Stimulated activated CD4-positive, alpha-beta T cell treated with anti-CD3 and anti-CD28 coated beads, Interleukin-1b, Interleukin-23, amount 100 ng/mL, for 4 hours (primary cell): ENCODE results near the gene PPA1.
"Not testable (repeated sequence)": the region's sequence is repeated elsewhere in the genome, so short reads cannot be mapped to it uniquely, and the experiment has no call there.

Experiments
- DNase-seq, 2 donors: peaks; one replicate each; pipeline ENCODE4 v3.0.0-alpha.2; 2020; ENCODE audit warnings: low read depth in 2 of 2

The PPA1 gene

GRCh38 chr10:70233109-70233938 lies at the start of gene PPA1:
Gene PPA1 (minus strand): TSS chr10:70233429. CDS start chr10:70233327, 102 bp downstream.
- DNase-seq = peak; percentile 99

DNA sequence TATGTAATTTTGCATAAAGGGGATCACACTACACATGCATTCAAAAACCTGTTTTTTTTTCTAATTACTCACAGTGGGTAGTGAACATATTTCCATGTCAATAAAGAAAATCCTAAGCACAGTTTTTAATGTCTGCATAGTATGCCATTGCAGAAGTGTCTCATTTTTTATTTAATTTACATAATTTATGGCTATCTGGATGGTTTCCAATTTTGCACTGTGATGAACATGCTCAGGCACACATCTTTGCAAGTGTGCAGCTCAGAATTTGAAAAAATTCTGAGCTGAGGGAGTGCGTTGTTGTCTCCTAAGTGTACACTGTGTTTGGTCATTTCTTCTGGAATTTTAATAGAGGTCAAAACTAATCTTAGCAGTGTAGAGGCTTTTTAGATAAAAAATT lies 48.4 kb upstream of the PPA1 start:
- no peak for DNase-seq

DNA sequence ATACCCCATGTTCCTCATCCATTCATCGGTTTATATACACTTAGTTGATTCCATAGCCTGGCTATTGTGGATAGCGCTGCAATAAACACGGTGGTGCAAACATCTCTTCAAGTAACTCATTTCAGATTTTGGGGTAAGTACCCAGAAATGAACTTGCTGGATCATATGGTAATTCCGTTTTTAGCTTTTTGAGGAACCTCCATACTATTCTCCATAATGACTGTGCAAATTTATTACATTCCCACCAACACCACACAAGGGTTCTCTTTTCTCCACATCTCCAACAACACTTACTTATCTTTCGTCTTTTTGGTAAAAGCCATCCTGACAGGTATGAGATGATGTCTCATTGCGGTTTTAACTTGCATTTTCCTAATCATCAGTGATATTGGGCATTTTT lies 46.9 kb upstream of the PPA1 start:
- no peak for DNase-seq

DNA sequence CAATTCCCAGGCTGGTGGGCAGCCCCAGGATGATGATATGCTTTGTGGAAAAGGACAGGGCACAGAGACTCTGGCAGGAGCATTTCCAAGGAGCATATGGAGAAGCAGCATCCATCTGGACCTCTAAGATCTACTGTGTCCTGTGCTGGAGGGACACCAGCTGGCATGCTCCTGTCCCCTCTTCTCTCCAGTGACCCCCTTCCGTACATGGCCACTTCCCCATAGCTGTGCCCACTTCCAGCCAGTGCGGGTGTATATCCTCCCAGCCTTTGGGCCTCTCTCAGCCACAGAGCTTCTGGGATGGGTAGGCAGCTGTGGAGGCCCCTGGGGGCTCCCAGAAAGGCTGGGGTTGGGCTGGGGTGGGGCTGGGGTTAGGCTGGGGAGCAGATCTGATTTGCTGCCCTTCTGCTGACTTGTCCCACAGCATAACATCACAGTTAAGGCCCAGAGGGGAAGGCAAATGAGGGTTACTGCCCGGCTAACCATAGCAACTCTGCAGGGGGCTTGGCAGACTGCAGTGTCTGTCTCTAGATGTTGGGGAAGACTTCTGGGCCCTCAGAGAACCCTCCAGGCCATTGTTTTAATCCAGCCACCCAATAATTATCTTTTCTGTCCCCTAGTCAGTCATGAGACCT lies 44.3 kb upstream of the PPA1 start:
- DNase-seq = no peak

GRCh38 chr10:70274643-70275042 lies 41.4 kb upstream of the PPA1 start:
- no peak for DNase-seq

DNA sequence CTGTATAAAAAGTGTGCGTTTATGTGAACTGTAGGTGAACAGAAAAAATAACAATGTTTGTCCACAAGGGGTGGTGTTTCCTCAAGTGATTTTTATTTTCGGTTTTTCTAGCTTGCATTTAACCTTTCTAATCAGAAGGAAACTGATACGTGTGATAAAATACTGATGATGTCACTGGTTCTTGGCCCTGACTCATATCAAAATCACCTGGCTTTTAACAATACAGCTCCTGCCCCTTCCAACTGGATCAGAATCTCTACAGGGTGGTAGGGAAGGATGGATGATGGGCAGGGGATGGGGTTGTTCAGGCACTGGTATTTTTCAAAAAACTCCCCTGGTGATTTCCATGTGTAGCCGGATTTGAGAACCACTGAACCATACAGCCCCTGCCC lies 39.7 kb upstream of the PPA1 start:
- DNase-seq = no peak

DNA sequence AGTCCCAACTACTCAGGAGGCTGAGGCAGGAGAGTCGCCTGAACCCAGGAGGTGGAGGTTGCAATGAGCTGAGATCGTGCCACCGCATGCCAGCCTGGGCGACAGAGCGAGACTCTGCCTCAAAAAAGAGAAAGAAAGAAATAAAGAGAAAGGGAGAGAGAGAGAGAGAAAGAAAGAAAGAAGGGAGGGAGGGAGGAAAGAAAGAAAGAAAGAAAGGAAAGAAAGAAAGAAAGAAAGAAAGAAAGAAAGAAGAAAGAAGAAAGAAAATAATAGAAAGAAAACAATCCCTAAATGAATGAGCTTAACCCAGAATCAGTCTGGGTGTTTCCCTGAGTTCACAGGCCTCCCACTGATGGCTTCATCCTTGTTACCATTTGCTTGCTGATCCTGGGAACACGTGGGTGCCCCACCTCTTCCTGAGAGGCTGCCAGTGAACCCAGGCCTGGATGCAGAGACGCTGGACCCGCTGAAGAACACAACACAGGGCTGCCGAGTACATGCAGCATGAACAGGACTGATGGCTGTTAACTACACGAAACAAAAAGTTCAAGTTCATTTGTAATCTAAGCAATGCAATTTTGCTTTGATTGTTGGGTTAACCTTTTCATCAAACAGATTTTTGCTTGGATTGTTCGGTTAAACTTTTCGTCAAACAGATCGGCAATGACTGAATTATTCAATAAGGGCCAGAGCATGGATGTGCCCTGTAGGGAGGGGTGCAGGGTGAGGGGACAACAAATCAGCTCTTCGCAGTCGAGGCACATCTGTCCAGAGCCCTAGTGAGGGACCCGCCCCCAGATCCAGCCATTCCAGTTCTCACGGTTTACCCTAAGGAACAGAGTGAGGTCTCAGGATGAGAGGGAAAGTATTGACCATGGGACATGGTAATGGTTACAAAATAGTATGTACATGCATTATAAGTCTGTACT lies 39.0 kb upstream of the PPA1 start:
- DNase-seq = no peak

GRCh38 chr10:70270952-70271351 lies 37.7 kb upstream of the PPA1 start:
- DNase-seq = no peak

DNA sequence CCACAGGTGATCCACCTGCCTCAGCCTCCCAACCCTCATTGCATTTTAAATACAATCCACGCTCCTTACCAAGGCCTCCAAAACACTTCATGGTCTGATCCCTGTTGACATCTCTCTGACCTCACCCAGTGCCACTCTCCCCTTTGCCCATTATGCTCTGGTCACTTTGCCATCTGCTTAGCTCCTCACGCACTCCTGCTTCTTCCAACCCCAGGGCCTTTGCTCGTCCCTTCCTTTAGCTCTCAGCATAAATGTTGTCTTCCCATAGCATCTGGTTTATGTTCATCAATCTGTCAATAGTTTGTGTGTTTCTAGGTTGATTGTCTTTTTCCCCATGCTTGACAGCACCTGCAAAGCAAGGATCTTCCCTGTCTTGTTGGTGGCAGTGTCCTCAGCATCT lies 36.5 kb upstream of the PPA1 start:
- no peak for DNase-seq

GRCh38 chr10:70268376-70268775 lies 35.1 kb upstream of the PPA1 start:
- no peak for DNase-seq

DNA sequence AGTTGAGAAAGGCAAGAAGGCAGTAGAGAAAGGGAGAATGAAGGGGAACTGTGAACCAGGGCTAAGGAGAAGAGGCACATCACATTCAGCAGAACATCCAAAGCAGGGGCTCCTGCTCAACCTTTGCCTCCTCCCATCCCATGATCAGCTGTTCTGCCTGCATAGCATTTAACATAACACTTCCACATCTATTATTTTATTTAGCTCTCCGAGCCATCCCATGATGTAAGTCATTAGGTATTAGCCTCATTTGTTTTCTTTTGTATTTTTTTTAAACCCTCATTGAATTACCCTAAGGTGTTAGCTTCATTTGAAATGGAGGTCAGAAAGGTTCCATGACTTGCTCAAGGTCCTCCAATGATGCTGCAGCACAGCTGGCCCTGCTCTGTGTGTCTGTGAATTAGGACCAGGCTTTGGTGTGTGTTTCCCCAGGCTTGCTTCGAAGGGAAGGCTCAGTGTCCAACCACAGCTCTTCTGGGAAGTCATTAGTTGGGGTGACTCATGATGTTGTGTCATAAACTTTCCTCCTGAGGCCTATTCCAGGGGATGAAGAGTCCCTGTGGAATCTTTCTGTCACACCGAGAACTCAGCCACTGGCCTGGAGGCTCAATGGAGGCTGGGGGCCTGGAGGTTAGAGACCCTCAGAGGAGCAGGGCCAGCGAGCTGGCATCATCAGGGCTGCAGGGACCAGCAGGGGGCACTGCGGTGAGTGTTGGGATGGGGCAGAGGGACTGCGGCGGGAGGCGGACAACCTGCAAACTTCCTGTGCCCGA lies 34.1 kb upstream of the PPA1 start:
- no peak for DNase-seq

GRCh38 chr10:70266701-70267100 lies 33.5 kb upstream of the PPA1 start:
- DNase-seq = no peak

- DNase-seq = no peak
These were observed 32.8 kb upstream of the PPA1 start for GRCh38 chr10:70266056-70266455.

DNA sequence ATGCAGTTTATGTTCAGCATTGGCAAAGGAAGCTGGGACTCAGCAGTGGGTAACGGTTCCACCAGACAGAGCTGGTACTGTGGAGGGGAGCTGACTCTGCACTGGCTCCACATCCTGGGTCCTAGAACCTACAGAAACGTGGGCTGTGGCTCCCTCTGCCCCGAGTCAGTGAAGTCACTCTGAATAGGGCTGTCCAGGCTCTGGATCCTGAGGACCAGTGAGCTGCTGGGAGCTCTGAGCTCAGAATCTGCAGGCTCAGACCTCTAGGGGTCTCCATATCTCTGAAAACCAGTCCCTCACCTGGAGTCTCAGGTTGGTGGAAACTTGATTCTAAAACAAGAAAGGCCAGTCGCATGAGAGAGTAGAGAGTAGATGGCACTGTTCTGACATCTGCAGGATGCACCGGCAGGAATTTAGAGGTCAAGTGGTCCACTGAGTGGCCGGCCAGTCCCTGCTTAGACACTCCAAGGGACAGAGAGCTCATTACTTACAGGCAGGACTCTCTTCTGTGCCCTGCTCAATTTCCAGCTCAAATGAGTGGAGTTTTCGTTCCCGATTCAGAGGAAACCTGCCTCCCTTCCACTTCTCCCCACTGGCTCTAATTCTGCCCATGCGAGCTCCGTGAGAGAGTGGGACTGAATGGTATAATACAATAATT lies 31.9 kb upstream of the PPA1 start:
- DNase-seq = no peak

DNA sequence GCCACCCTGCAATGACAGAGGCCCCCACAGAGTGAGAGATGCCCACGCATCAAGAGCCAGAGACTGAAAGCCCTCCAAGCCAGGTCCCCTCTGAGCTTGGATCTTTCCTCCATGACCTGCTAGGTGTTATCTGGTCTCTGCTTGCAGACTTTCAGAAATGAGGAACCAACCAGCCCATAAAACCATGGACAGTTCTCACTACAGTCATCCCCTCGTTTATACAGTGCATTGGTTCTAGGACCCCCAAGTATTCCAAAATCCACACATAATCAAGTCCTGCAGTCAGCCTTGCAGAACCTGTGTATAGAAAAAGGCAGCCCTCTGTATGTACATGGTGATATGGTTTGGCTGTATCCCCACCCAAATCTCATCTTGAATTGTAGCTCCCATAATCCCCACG lies 27.5 kb upstream of the PPA1 start:
- no peak for DNase-seq

DNA sequence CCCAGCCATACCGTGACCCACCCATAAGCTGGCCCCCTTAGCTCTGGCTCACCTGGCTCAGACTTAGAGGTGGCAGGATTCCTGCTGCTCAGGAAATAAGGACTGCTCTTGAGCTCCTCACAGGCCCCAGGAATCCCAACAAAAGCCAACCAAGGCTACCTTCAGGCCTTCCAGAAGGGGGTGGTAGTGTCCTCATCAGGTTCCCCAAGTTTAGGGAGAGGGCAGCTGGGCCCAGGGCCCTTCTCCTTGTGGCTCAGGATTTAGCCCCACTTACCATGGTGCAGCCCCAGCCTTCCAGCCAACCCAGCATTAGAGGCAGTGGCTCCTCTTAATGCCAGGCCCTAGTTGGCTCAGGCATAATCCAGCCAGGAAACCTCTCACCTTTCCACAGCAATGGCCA lies 27.0 kb upstream of the PPA1 start:
- no peak for DNase-seq

- DNase-seq = no peak
These were observed 25.0 kb upstream of the PPA1 start for GRCh38 chr10:70258216-70258615.

- DNase-seq = not testable (repeated sequence)
These were observed 24.6 kb upstream of the PPA1 start for GRCh38 chr10:70257816-70258215.

DNA sequence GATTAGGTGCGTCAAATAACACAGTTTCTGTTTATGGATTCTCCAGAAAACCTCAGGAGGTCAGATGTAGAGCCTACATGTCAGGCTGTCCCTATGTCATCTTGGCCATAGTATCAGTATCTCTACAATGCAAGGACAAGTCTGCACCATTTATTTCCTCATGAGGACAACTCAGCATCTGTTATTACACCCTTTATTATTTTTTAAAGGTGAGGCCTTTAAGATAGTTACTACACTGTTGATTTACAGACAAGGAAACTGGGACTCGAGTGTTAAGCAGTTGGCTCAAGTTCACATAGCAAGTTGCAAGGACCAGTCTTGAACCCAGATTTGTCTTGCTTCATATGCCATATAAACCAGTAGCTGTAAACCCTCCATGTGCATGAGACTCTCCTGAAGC lies 23.2 kb upstream of the PPA1 start:
- DNase-seq = no peak

GRCh38 chr10:70255329-70256299 lies 22.4 kb upstream of the PPA1 start:
- DNase-seq = no peak
